ENCODE results near the gene TSN. TPM values are rescaled to one million over a fixed set of nuclear protein-coding genes. Genes with fewer than 3 reads are reported as not detected.

Gene TSN
- total and polyA plus RNA-seq, 2 experiments from 2014 or later: 62.5 to 94.8 TPM

DNA sequence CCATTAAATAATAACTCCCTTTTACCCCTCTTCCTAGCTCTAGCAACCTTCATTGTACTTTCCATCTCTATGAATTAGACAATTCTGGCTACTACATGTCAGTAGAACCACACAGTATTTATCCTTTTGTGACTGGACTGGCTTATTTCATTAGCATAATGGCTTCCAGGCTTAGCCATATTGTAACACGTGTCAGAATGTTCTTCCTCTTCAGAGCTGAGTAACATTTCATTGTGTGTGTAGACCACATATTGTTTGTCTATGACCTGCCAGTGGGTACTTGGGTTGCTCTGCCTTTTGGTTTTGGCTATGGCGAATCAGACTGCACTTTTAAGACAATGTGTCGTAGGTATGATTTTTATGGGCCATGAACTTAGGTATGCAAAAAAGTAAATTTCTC lies 20.9 kb downstream of the TSN start:
- H3K4me3 Mint-ChIP-seq: no peak overlapping the region
- Histone ChIP-seq H3K9me2 (ENCODE audit: insufficient read depth) (no peaks in the 10 kb centered on the region), H3K27ac (ENCODE audit: low read depth) (no peak overlapping the region), H3K4me3 (no peak overlapping the region), H4K20me1 (replicated peaks; ENCODE audit: insufficient read depth) (no peaks in the 10 kb centered on the region), H3K4me1 (ENCODE audit: insufficient read depth) (peaks cover 12% of the 10 kb centered on the region), H3K27me3 (ENCODE audit: insufficient read depth) (no peaks in the 10 kb centered on the region), H3K79me2 (replicated peaks; ENCODE audit: insufficient read depth) (no peaks in the 10 kb centered on the region), H3K36me3 (ENCODE audit: insufficient read depth) (no peaks in the 10 kb centered on the region), H3K4me2 (no peak overlapping the region), H3F3A (replicated peaks; ENCODE audit: low read depth) (0 out of 2 replicates have a peak, but pooled peaks cover 4% of the 10 kb centered on the region), H2AFZ (no peak overlapping the region)
- no peak for DNase-seq (ENCODE audit: low spot score)
- H3K4me1 Mint-ChIP-seq: peaks cover 13% of the 10 kb centered on the region
- H3K9me3 Mint-ChIP-seq: no peaks in the 10 kb centered on the region
- TF ChIP-seq EZH2phosphoT487 (IDR thresholded peaks at IDR 0.05; ENCODE audit: unreplicated experiment): no peak
- TF ChIP-seq EZH2 (IDR thresholded peaks at IDR 0.05; ENCODE audit: low read depth, unreplicated experiment): no peak
- TF ChIP-seq CREB1 (CRISPR knock-in tag; IDR thresholded peaks at IDR 0.05; ENCODE audit: low read depth): no peak
- no peak for TF ChIP-seq ZNF114 (CRISPR knock-in tag; IDR thresholded peaks at IDR 0.05)
- TF ChIP-seq NANOG (IDR thresholded peaks at IDR 0.05; ENCODE audit: borderline replicate concordance): no peak
- H3K36me3 Mint-ChIP-seq (ENCODE audit: low read depth): no peaks in the 10 kb centered on the region
- H3K27ac Mint-ChIP-seq: no peak overlapping the region
- no peaks in the 10 kb centered on the region for H3K27me3 Mint-ChIP-seq (ENCODE audit: insufficient read depth, low read depth, poor library complexity)
- ATAC-seq: no peak

DNA sequence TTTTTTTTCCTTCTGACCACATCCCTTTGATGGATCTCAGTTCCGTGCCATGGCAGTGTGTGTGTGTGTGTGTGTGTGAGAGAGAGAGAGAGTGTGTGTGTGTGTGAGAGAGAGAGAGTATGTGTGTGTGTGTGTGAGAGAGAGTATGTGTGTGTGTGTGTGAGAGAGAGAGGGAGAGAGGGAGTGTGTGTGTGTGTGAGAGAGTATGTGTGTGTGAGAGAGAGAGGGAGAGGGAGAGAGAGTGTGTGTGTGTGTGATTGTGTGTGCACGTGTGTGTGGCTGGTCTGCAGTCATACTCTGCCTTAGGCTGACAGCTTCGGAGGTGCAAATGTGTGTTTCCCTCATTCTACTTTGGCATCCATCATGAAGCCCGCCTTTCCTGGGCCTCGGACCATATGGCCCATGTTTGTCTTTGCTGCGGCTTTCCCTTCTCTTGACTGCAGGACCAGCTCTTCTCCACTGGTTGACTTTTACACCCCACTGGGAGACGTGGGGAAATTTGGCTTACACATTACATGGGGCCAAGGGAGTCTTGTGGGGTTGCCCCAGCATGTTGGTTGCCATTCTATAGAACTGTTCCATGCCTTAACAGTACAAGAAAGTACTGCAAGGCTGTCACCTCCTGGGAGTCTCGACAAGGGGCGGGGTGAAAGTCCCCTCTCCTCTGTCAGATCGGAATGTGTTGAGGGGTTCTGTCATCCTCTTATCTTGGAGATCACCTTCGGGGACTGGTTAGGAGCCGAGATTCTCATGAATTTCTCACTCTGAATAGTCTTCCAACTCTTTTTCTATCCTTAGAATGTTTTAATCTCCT lies 21.6 kb downstream of the TSN start:
- H3K4me1 ChIP-seq (ENCODE audit: insufficient read depth): peaks cover 12% of the 10 kb centered on the region
- DNase-seq (ENCODE audit: low spot score) (no peak), ATAC-seq (no peak)
- no peaks in the 10 kb centered on the region for H3K9me2 ChIP-seq (ENCODE audit: insufficient read depth)
- no peaks in the 10 kb centered on the region for H3K27me3 ChIP-seq (ENCODE audit: insufficient read depth)
- H2AFZ ChIP-seq: no peak overlapping the region
- TF ChIP-seq STAT1 (IDR thresholded peaks at IDR 0.05; ENCODE audit: unreplicated experiment): no peak
- no peak for TF ChIP-seq EZH2phosphoT487 (IDR thresholded peaks at IDR 0.05; ENCODE audit: unreplicated experiment)
- TF ChIP-seq CREB1 (CRISPR knock-in tag; IDR thresholded peaks at IDR 0.05; ENCODE audit: low read depth): no peak
- TF ChIP-seq, protein P1, sequence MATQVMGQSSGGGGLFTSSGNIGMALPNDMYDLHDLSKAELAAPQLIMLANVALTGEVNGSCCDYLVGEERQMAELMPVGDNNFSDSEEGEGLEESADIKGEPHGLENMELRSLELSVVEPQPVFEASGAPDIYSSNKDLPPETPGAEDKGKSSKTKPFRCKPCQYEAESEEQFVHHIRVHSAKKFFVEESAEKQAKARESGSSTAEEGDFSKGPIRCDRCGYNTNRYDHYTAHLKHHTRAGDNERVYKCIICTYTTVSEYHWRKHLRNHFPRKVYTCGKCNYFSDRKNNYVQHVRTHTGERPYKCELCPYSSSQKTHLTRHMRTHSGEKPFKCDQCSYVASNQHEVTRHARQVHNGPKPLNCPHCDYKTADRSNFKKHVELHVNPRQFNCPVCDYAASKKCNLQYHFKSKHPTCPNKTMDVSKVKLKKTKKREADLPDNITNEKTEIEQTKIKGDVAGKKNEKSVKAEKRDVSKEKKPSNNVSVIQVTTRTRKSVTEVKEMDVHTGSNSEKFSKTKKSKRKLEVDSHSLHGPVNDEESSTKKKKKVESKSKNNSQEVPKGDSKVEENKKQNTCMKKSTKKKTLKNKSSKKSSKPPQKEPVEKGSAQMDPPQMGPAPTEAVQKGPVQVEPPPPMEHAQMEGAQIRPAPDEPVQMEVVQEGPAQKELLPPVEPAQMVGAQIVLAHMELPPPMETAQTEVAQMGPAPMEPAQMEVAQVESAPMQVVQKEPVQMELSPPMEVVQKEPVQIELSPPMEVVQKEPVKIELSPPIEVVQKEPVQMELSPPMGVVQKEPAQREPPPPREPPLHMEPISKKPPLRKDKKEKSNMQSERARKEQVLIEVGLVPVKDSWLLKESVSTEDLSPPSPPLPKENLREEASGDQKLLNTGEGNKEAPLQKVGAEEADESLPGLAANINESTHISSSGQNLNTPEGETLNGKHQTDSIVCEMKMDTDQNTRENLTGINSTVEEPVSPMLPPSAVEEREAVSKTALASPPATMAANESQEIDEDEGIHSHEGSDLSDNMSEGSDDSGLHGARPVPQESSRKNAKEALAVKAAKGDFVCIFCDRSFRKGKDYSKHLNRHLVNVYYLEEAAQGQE (IDR thresholded peaks at IDR 0.05; ENCODE audit: unreplicated experiment): no peak
- TF ChIP-seq, protein P2, sequence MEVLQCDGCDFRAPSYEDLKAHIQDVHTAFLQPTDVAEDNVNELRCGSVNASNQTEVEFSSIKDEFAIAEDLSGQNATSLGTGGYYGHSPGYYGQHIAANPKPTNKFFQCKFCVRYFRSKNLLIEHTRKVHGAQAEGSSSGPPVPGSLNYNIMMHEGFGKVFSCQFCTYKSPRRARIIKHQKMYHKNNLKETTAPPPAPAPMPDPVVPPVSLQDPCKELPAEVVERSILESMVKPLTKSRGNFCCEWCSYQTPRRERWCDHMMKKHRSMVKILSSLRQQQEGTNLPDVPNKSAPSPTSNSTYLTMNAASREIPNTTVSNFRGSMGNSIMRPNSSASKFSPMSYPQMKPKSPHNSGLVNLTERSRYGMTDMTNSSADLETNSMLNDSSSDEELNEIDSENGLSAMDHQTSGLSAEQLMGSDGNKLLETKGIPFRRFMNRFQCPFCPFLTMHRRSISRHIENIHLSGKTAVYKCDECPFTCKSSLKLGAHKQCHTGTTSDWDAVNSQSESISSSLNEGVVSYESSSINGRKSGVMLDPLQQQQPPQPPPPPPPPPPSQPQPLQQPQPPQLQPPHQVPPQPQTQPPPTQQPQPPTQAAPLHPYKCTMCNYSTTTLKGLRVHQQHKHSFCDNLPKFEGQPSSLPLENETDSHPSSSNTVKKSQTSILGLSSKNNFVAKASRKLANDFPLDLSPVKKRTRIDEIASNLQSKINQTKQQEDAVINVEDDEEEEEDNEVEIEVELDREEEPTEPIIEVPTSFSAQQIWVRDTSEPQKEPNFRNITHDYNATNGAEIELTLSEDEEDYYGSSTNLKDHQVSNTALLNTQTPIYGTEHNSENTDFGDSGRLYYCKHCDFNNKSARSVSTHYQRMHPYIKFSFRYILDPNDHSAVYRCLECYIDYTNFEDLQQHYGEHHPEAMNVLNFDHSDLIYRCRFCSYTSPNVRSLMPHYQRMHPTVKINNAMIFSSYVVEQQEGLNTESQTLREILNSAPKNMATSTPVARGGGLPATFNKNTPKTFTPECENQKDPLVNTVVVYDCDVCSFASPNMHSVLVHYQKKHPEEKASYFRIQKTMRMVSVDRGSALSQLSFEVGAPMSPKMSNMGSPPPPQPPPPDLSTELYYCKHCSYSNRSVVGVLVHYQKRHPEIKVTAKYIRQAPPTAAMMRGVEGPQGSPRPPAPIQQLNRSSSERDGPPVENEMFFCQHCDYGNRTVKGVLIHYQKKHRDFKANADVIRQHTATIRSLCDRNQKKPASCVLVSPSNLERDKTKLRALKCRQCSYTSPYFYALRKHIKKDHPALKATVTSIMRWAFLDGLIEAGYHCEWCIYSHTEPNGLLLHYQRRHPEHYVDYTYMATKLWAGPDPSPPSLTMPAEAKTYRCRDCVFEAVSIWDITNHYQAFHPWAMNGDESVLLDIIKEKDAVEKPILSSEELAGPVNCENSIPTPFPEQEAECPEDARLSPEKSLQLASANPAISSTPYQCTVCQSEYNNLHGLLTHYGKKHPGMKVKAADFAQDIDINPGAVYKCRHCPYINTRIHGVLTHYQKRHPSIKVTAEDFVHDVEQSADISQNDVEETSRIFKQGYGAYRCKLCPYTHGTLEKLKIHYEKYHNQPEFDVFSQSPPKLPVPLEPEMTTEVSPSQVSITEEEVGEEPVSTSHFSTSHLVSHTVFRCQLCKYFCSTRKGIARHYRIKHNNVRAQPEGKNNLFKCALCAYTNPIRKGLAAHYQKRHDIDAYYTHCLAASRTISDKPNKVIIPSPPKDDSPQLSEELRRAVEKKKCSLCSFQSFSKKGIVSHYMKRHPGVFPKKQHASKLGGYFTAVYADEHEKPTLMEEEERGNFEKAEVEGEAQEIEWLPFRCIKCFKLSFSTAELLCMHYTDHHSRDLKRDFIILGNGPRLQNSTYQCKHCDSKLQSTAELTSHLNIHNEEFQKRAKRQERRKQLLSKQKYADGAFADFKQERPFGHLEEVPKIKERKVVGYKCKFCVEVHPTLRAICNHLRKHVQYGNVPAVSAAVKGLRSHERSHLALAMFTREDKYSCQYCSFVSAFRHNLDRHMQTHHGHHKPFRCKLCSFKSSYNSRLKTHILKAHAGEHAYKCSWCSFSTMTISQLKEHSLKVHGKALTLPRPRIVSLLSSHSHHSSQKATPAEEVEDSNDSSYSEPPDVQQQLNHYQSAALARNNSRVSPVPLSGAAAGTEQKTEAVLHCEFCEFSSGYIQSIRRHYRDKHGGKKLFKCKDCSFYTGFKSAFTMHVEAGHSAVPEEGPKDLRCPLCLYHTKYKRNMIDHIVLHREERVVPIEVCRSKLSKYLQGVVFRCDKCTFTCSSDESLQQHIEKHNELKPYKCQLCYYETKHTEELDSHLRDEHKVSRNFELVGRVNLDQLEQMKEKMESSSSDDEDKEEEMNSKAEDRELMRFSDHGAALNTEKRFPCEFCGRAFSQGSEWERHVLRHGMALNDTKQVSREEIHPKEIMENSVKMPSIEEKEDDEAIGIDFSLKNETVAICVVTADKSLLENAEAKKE (CRISPR knock-in tag; IDR thresholded peaks at IDR 0.05): no peak
- TF ChIP-seq ZNF331 (CRISPR knock-in tag; IDR thresholded peaks at IDR 0.05; ENCODE audit: low read depth): no peak
- H3K4me1 Mint-ChIP-seq: peaks cover 9% of the 10 kb centered on the region
- H3K27ac Mint-ChIP-seq: no peak overlapping the region
- H3K36me3 ChIP-seq (ENCODE audit: insufficient read depth): no peaks in the 10 kb centered on the region
- 0 out of 2 replicates have a peak, but pooled peaks cover 4% of the 10 kb centered on the region for H3F3A ChIP-seq (replicated peaks; ENCODE audit: low read depth)
- no peaks in the 10 kb centered on the region for H3K27me3 Mint-ChIP-seq (ENCODE audit: insufficient read depth, low read depth, poor library complexity)
- H3K9me3 Mint-ChIP-seq: no peaks in the 10 kb centered on the region
- H4K20me1 ChIP-seq (replicated peaks; ENCODE audit: insufficient read depth): no peaks in the 10 kb centered on the region
- H3K4me3 ChIP-seq: no peak overlapping the region
- H3K27ac ChIP-seq (ENCODE audit: low read depth): no peak overlapping the region
- no peaks in the 10 kb centered on the region for H3K79me2 ChIP-seq (replicated peaks; ENCODE audit: insufficient read depth)
- no peak overlapping the region for H3K4me2 ChIP-seq
- H3K4me3 Mint-ChIP-seq: no peak overlapping the region
- no peaks in the 10 kb centered on the region for H3K36me3 Mint-ChIP-seq (ENCODE audit: low read depth)

Measured in GM23338 (cell line).